ENCODE results near the gene STING1.
"Not testable (repeated sequence)": the region's sequence is repeated elsewhere in the genome, so short reads cannot be mapped to it uniquely, and the experiment has no call there.

Gene STING1

GRCh38 chr5:139503036-139503817, 20.7 kb upstream of the STING1 start:
- not testable (repeated sequence) for DNase-seq (ENCODE audit: low read depth, low spot score)

GRCh38 chr5:139501381-139501780, 18.8 kb upstream of the STING1 start:
- DNase-seq (ENCODE audit: low read depth, low spot score) = no peak

GRCh38 chr5:139495638-139496435, 13.3 kb upstream of the STING1 start:
- DNase-seq (ENCODE audit: low read depth, low spot score) = no peak

- DNase-seq (ENCODE audit: low read depth, low spot score) = no peak
Measured at GRCh38 chr5:139494832-139495231, 12.3 kb upstream of the STING1 start.

- no peak for DNase-seq (ENCODE audit: low read depth, low spot score)
Measured at GRCh38 chr5:139494256-139494655, 11.7 kb upstream of the STING1 start.

GRCh38 chr5:139492700-139493192, 10.2 kb upstream of the STING1 start:
- no peak for DNase-seq (ENCODE audit: low read depth, low spot score)

- no peak for DNase-seq (ENCODE audit: low read depth, low spot score)
Measured at GRCh38 chr5:139488260-139488659, 5.7 kb upstream of the STING1 start.

- DNase-seq (ENCODE audit: low read depth, low spot score) = no peak
Measured at GRCh38 chr5:139486201-139486600, 3.6 kb upstream of the STING1 start.

GRCh38 chr5:139482890-139483208, 291 bp upstream of the STING1 start:
- DNase-seq (ENCODE audit: low read depth, low spot score) = not testable (repeated sequence)

- no peak for DNase-seq (ENCODE audit: low read depth, low spot score)
Measured at GRCh38 chr5:139481580-139482049, 943 bp downstream of the STING1 start.

- DNase-seq (ENCODE audit: low read depth, low spot score) = no peak
Measured at GRCh38 chr5:139481122-139481533, 1.4 kb downstream of the STING1 start.

GRCh38 chr5:139479729-139480128, 2.8 kb downstream of the STING1 start:
- DNase-seq (ENCODE audit: low read depth, low spot score) = not testable (repeated sequence)

GRCh38 chr5:139478657-139479423, 3.7 kb downstream of the STING1 start:
- not testable (repeated sequence) for DNase-seq (ENCODE audit: low read depth, low spot score)

- DNase-seq (ENCODE audit: low read depth, low spot score) = no peak
Measured at GRCh38 chr5:139475865-139476617, 6.5 kb downstream of the STING1 start.

GRCh38 chr5:139474890-139475791, 7.4 kb downstream of the STING1 start:
- DNase-seq (ENCODE audit: low read depth, low spot score) = no peak

GRCh38 chr5:139473565-139473964, 9.0 kb downstream of the STING1 start:
- DNase-seq (ENCODE audit: low read depth, low spot score) = no peak

- DNase-seq (ENCODE audit: low read depth, low spot score) = no peak
Measured at GRCh38 chr5:139473105-139473504, 9.5 kb downstream of the STING1 start.

GRCh38 chr5:139472386-139473030, 10.1 kb downstream of the STING1 start:
- DNase-seq (ENCODE audit: low read depth, low spot score) = no peak

GRCh38 chr5:139470821-139471300, 11.7 kb downstream of the STING1 start, which contains the start of gene SMIM33:
Gene SMIM33 (plus strand): TSS chr5:139471004. CDS start chr5:139471122, 118 bp downstream.
- DNase-seq (ENCODE audit: low read depth, low spot score) = no peak

Data from iPS DF 19.7 (cell line).